Ishikawa (cell line): ENCODE measurements around the gene DNAH9.

ENCODE experiments used
- CEBPB ChIP-seq: IDR thresholded peaks from 2 replicates; pipeline ENCODE4 v1.6.1; 2012
- CREB1 ChIP-seq: IDR thresholded peaks from 2 replicates; pipeline ENCODE4 v1.6.1; 2012; ENCODE audit warnings: low read depth
- EGR1 ChIP-seq: IDR thresholded peaks from 2 replicates; pipeline ENCODE4 v1.6.1; 2012
- EP300 ChIP-seq: IDR thresholded peaks from 2 replicates; pipeline ENCODE4 v1.6.1; 2012; ENCODE audit warnings: borderline replicate concordance
- FOXM1 ChIP-seq: IDR thresholded peaks from 2 replicates; pipeline ENCODE4 v1.6.1; 2012; ENCODE audit warnings: low read depth, borderline replicate concordance
- NFIC ChIP-seq: IDR thresholded peaks from 2 replicates; pipeline ENCODE4 v1.6.1; 2012
- RAD21 ChIP-seq: IDR thresholded peaks from 2 replicates; pipeline ENCODE4 v1.6.1; 2012; ENCODE audit warnings: low read depth
- TAF1 ChIP-seq: IDR thresholded peaks from 2 replicates; pipeline ENCODE4 v1.6.1; 2012; ENCODE audit warnings: low read depth, mild to moderate bottlenecking
- TCF12 ChIP-seq: IDR thresholded peaks from 2 replicates; pipeline ENCODE4 v1.6.1; 2012; ENCODE audit warnings: low read depth
- TEAD4 ChIP-seq: IDR thresholded peaks from 2 replicates; pipeline ENCODE4 v1.6.1; 2012
- YY1 ChIP-seq: IDR thresholded peaks from 2 replicates; pipeline ENCODE4 v1.6.1; 2012; ENCODE audit warnings: low read depth
- ZBTB7A ChIP-seq: IDR thresholded peaks from 2 replicates; pipeline ENCODE4 v1.6.1; 2012; ENCODE audit warnings: low read depth
- TF ChIP-seq, protein P1 (sequence below): IDR thresholded peaks from 2 replicates; pipeline ENCODE4 v1.6.1; 2012; ENCODE audit warnings: low read depth, mild to moderate bottlenecking
- TF ChIP-seq, protein P2 (sequence below): IDR thresholded peaks from 2 replicates; pipeline ENCODE4 v1.6.1; 2012
- TF ChIP-seq, protein P3 (sequence below): IDR thresholded peaks from 2 replicates; pipeline ENCODE4 v1.6.1; 2012

The DNAH9 gene

DNA sequence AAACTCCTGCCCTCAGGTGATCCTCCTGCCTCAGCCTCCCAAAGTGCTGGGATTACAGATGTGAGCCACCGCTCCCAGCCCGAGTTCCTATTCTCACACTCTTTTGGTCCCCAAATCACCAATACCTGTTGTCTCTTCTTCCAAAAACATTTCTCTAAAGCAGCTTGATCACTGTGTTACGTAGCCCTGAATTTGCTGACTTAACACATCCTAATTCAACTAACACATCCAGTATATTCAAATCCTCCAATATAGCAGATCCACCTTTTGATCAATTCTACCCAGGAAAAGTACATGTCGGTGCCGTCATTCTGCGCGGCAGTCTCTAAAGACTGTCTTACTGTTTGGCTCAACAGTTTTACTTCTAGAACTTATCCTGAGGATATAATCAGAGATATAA is 207.7 kb downstream of the DNAH9 start:
- no peak for TF ChIP-seq EGR1
- TF ChIP-seq TAF1: no peak
- TF ChIP-seq, protein P1, sequence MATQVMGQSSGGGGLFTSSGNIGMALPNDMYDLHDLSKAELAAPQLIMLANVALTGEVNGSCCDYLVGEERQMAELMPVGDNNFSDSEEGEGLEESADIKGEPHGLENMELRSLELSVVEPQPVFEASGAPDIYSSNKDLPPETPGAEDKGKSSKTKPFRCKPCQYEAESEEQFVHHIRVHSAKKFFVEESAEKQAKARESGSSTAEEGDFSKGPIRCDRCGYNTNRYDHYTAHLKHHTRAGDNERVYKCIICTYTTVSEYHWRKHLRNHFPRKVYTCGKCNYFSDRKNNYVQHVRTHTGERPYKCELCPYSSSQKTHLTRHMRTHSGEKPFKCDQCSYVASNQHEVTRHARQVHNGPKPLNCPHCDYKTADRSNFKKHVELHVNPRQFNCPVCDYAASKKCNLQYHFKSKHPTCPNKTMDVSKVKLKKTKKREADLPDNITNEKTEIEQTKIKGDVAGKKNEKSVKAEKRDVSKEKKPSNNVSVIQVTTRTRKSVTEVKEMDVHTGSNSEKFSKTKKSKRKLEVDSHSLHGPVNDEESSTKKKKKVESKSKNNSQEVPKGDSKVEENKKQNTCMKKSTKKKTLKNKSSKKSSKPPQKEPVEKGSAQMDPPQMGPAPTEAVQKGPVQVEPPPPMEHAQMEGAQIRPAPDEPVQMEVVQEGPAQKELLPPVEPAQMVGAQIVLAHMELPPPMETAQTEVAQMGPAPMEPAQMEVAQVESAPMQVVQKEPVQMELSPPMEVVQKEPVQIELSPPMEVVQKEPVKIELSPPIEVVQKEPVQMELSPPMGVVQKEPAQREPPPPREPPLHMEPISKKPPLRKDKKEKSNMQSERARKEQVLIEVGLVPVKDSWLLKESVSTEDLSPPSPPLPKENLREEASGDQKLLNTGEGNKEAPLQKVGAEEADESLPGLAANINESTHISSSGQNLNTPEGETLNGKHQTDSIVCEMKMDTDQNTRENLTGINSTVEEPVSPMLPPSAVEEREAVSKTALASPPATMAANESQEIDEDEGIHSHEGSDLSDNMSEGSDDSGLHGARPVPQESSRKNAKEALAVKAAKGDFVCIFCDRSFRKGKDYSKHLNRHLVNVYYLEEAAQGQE: no peak
- no peak for TF ChIP-seq NFIC
- no peak for TF ChIP-seq FOXM1

DNA sequence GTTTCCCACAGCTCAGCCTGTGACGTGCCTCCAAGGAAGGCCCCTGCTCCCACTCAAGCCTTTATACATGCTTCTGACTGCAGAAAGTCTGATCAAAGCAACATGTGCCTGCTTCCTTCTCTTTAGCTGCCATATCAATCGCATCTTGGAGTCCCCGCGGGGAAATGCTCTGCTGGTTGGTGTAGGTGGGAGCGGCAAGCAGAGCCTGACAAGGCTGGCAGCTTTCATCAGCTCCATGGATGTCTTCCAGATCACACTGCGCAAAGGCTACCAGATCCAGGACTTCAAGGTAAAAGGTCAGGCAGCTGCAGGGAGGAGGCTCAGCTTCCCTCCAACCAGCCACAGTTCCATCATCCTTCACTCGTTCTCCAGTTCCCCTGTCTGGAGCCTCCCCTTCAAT is 209.3 kb downstream of the DNAH9 start:
- TF ChIP-seq RAD21 (no peak), EP300 (no peak), CEBPB (no peak)

DNA sequence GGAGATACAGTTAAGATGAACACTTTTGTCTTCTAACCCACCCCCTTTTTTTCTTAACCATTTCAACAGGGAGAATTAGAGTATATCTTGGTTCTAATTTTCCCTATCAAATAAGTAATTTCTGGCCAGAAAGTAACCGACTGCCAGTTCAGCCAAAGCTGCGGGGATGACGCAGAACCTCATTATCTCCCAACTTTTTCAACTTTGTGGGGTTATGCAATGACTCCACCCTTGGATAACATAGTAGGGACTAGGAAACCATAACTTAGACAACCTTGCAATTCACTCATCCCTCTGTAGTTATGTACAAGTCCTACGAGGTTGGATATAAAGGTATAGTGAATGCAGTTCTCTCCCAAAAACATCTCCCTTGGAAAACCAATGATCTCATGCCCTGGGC is 215.0 kb downstream of the DNAH9 start:
- TF ChIP-seq EGR1 (no peak), EP300 (no peak), NFIC (no peak), TCF12 (no peak), FOXM1 (no peak), RAD21 (no peak), TAF1 (no peak), ZBTB7A (no peak), TEAD4 (no peak)
- TF ChIP-seq, protein P1: no peak
- TF ChIP-seq, protein P2, sequence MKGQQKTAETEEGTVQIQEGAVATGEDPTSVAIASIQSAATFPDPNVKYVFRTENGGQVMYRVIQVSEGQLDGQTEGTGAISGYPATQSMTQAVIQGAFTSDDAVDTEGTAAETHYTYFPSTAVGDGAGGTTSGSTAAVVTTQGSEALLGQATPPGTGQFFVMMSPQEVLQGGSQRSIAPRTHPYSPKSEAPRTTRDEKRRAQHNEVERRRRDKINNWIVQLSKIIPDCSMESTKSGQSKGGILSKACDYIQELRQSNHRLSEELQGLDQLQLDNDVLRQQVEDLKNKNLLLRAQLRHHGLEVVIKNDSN: no peak
- TF ChIP-seq, protein P3, sequence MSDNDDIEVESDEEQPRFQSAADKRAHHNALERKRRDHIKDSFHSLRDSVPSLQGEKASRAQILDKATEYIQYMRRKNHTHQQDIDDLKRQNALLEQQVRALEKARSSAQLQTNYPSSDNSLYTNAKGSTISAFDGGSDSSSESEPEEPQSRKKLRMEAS: no peak

DNA sequence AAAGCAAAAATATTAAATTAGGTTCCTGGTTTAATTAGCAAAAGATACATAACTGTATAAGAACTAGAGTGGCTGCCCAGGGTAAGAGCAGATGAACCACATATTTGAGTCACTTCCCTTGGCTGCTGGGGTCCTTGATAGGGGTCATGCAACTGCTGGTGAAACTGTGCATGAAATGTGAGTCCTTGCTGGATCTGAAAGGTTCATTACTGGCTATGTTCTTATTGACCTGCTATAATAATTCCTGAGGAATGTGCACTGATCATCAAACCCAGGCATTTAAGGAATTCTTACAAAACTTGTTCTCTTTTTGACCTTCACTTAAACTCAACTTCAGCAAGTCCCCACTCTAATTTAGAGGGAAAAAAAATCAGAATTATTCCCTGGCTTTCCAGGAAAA is 215.6 kb downstream of the DNAH9 start:
- TF ChIP-seq TCF12 (no peak), ZBTB7A (no peak), TEAD4 (no peak), TAF1 (no peak)
- TF ChIP-seq, protein P2: no peak

DNA sequence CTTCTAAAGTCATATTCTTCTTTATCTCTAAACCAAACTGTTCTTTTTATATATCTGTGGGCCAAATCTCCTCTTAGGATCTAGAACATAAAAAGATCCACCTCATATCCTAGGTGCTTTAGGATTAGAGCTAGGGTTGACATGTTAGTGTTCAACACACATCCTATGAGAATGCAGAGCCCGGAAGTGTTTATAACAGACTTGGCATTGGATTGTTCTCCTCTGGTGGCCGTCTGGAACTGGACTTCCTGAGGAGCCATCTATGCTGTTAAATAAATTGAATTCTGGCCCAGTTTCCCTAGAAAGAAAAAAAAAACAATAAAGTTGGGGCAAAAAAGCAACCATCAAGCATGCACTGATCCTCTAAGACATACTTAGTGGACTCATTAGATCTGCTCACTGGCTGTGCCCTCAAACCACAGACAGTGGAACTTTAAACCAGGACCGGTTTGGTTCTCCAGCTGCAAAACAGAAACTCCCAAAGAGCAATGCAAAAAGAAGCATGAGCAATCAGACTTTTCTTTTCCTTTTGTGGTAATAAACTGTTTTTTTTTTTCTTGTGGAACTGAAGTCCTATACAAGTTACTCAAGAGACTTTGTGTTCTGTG is 216.5 kb downstream of the DNAH9 start:
- no peak for TF ChIP-seq YY1
- TF ChIP-seq EGR1: no peak
- TF ChIP-seq, protein P3: no peak
- no peak for TF ChIP-seq TAF1
- TF ChIP-seq, protein P1: no peak
- TF ChIP-seq RAD21: no peak
- no peak for TF ChIP-seq FOXM1
- no peak for TF ChIP-seq TEAD4
- no peak for TF ChIP-seq CREB1
- TF ChIP-seq CEBPB: no peak
- TF ChIP-seq NFIC: no peak
- TF ChIP-seq EP300: no peak
- no peak for TF ChIP-seq TCF12
- TF ChIP-seq, protein P2: no peak
- TF ChIP-seq ZBTB7A: no peak
